HepG2 (cell line): ENCODE measurements around the gene RPTOR. TPM values are rescaled to one million over a fixed set of nuclear protein-coding genes. Genes with fewer than 3 reads are reported as not detected.

Source experiments
- ATF6 ChIP-seq: sonication (generic); formaldehyde crosslinking; conservative IDR thresholded peaks from 2 replicates; pipeline ENCODE4 v1.4.0; 2020; ENCODE audit warnings: missing genetic modification reagents
- GABPA ChIP-seq, 2 experiments: IDR thresholded peaks; 2 replicates each; pipeline ENCODE4 v1.6.1; 2011 to 2016; ENCODE audit warnings: low read depth in 2 of 2, low read length in 1 of 2, missing biosample characterization in 1 of 2, missing genetic modification characterization in 1 of 2
- HNF4G ChIP-seq, 2 experiments: sonication (generic) in 1 of 2; formaldehyde crosslinking in 1 of 2; IDR thresholded peaks; 2 replicates each; pipeline versions ENCODE4 v1.4.0 to v1.6.1; 2011 to 2020; ENCODE audit warnings: borderline replicate concordance in 2 of 2, low read depth in 2 of 2, mild to moderate bottlenecking in 2 of 2, low read length in 1 of 2, missing genetic modification reagents in 1 of 2, moderate library complexity in 1 of 2
- PHF21A ChIP-seq: sonication (generic); formaldehyde crosslinking; IDR thresholded peaks from 2 replicates; pipeline ENCODE4 v1.5.0; 2020; ENCODE audit warnings: mild to moderate bottlenecking, missing genetic modification reagents
- TAF1 ChIP-seq: sonication (generic); formaldehyde crosslinking; IDR thresholded peaks from 2 replicates; pipeline ENCODE4 v1.4.0; 2020; ENCODE audit warnings: missing genetic modification reagents
- ZNF407 ChIP-seq: sonication (generic); formaldehyde crosslinking; IDR thresholded peaks from one replicate; pipeline ENCODE4 v1.5.1; 2020; ENCODE audit warnings: mild to moderate bottlenecking, missing genetic modification reagents; ENCODE audit errors: not compliant biosample characterization
- ZNF790 ChIP-seq: sonication (generic); formaldehyde crosslinking; IDR thresholded peaks from 2 replicates; pipeline ENCODE4 v1.8.0; 2022; ENCODE audit warnings: missing genetic modification reagents, mild to moderate bottlenecking, borderline replicate concordance
- ZNF883 ChIP-seq: sonication (generic); formaldehyde crosslinking; IDR thresholded peaks from 2 replicates; pipeline ENCODE4 v1.5.1; 2020; ENCODE audit warnings: mild to moderate bottlenecking, missing genetic modification reagents; ENCODE audit errors: not compliant biosample characterization
- polyA plus RNA-seq, 8 experiments: library from polyadenylated mRNA; depleted of rRNA in 3 of 8; stranded (reverse) in 7 of 8; unstranded in 1 of 8; fragments of >200 nt; fragmentation: Illumina TruSeq in 4 of 8; extraction: Trizol in 4 of 8; gene quantifications; 2 replicates each; pipeline versions ENCODE4 v1.2.1 to v1.2.3, GENCODE V29; 2011 to 2016; ENCODE audit warnings: low read depth in 4 of 8, missing spikeins in 1 of 8, mixed read lengths in 1 of 8; ENCODE audit not compliant: insufficient read depth in 1 of 8
- total RNA-seq, 5 experiments: library from RNA; depleted of rRNA; stranded (reverse); fragments of >200 nt; fragmentation: Illumina TruSeq; extraction: Trizol; gene quantifications; 2 replicates each; pipeline ENCODE4 v1.2.3, GENCODE V29; 2016; ENCODE audit warnings: low read depth in 1 of 5
- TF ChIP-seq, protein P1 (sequence below): IDR thresholded peaks from 2 replicates; pipeline ENCODE4 v1.6.1; 2012; ENCODE audit warnings: low read length, improper control_type of control experiment
- TF ChIP-seq, protein P2 (sequence below): IDR thresholded peaks from 2 replicates; pipeline ENCODE4 v1.6.1; 2018; ENCODE audit warnings: missing genetic modification reagents
- TF ChIP-seq, protein P3 (sequence below): IDR thresholded peaks from 2 replicates; pipeline ENCODE4 v1.6.1; 2016; ENCODE audit warnings: missing genetic modification reagents, missing compliant biosample characterization

The RPTOR gene
- total and polyA plus RNA-seq, 2 of the 13 experiments (the other 11 are each of a cell fraction or from before 2014, with no cell fraction given): 6.6 to 25.3 TPM

- TF ChIP-seq, protein P1, sequence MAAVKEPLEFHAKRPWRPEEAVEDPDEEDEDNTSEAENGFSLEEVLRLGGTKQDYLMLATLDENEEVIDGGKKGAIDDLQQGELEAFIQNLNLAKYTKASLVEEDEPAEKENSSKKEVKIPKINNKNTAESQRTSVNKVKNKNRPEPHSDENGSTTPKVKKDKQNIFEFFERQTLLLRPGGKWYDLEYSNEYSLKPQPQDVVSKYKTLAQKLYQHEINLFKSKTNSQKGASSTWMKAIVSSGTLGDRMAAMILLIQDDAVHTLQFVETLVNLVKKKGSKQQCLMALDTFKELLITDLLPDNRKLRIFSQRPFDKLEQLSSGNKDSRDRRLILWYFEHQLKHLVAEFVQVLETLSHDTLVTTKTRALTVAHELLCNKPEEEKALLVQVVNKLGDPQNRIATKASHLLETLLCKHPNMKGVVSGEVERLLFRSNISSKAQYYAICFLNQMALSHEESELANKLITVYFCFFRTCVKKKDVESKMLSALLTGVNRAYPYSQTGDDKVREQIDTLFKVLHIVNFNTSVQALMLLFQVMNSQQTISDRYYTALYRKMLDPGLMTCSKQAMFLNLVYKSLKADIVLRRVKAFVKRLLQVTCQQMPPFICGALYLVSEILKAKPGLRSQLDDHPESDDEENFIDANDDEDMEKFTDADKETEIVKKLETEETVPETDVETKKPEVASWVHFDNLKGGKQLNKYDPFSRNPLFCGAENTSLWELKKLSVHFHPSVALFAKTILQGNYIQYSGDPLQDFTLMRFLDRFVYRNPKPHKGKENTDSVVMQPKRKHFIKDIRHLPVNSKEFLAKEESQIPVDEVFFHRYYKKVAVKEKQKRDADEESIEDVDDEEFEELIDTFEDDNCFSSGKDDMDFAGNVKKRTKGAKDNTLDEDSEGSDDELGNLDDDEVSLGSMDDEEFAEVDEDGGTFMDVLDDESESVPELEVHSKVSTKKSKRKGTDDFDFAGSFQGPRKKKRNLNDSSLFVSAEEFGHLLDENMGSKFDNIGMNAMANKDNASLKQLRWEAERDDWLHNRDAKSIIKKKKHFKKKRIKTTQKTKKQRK: no peak
- TF ChIP-seq ZNF790 (CRISPR knock-in tag) (no peak), GABPA (IDR thresholded peaks at IDR 0.05; ENCODE audit: low read depth, low read length) (no peak), GABPA (CRISPR knock-in tag; IDR thresholded peaks at IDR 0.05; ENCODE audit: low read depth) (no peak), PHF21A (CRISPR knock-in tag) (peak; percentile 83), ZNF407 (no peak), HNF4G (IDR thresholded peaks at IDR 0.05; ENCODE audit: borderline replicate concordance, low read depth, low read length) (peak; percentile 90), HNF4G (CRISPR knock-in tag; IDR thresholded peaks at IDR 0.05; ENCODE audit: borderline replicate concordance, low read depth) (peak; percentile 67; the same call in 1 of the 2 replicates), ATF6 (CRISPR knock-in tag) (no peak), ZNF883 (no peak), TAF1 (CRISPR knock-in tag) (0 out of 2 replicates have a peak, but pooled peaks have one; percentile 13)
- TF ChIP-seq, protein P2, sequence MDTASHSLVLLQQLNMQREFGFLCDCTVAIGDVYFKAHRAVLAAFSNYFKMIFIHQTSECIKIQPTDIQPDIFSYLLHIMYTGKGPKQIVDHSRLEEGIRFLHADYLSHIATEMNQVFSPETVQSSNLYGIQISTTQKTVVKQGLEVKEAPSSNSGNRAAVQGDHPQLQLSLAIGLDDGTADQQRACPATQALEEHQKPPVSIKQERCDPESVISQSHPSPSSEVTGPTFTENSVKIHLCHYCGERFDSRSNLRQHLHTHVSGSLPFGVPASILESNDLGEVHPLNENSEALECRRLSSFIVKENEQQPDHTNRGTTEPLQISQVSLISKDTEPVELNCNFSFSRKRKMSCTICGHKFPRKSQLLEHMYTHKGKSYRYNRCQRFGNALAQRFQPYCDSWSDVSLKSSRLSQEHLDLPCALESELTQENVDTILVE (CRISPR knock-in tag): peak; percentile 68; the same call in 1 of the 2 replicates
- TF ChIP-seq, protein P3, sequence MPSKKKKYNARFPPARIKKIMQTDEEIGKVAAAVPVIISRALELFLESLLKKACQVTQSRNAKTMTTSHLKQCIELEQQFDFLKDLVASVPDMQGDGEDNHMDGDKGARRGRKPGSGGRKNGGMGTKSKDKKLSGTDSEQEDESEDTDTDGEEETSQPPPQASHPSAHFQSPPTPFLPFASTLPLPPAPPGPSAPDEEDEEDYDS (CRISPR knock-in tag): no peak
These were observed 55.1 kb downstream of the RPTOR start (continued) for GRCh38 chr17:80599546-80600305.
